Measurements from ENCODE around the gene BCDIN3D.

Gene BCDIN3D

DNA sequence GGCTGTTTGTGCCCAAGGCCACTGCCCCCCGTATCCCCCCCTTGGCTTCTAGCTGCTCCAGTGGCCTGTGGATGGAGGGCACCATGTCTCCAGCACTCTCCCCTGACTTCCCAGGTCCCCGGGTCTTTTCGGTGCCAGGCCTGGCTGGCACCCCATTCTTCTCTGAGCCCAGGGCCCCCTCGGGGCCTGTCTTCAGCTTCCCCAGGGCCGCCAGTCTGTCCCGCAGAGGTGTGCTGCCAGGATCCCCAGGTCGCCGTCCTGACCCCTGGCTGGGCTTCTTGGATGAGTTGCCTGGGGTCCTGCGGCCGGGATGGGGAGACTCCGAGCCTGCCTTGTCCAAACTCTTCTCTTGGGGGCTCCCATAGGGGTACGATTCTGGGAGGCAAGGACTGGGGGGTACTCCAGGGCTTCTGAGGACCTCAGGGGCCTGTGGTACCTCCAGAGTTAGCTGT is 47.2 kb downstream of the BCDIN3D start:
- no peak for DNase-seq

DNA sequence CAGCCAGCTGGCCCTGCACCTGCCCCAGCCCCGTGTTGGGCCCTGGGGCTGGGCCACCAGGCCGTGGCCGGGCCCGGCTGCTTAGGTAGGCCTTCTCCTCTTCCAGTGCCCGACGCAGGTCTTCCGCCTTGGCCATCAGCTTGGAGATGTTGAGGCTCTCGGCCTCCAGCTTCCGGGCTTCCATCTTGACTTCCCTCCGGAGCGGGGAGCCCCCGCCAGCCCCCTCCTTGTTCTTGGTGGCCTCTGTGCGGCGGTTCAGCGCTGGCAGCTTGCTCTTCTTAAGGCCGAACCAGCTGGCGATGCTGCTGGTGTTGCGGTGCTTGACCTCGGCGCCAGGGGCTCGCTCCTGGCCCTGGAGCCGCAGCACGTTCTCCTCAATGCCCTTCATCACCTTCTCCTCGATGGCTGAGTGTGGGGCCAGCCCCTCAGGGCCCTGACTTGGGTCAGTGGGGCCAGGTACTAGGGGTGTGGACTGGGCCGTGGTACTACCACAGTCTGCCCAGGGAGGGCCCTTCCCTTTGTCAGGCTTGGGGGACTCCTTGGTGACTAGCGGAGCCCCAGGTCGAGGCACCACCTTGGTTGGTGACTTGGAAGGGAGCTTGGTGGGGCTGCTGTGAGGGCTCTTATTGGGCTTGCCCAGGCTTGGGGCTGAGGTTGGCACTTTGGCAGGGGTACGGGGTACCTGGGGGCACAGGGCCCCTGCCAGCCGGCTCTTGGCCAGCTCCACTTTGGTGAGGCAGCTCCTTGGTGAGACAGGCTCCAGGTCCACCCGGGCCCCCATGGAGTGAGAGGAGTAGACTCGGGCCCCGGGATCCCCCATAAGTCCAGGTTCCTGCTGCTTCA is 47.9 kb downstream of the BCDIN3D start:
- no peak for DNase-seq

GRCh38 chr12:49794021-49794420 is 48.9 kb downstream of the BCDIN3D start:
- DNase-seq, result peak; percentile 52

DNA sequence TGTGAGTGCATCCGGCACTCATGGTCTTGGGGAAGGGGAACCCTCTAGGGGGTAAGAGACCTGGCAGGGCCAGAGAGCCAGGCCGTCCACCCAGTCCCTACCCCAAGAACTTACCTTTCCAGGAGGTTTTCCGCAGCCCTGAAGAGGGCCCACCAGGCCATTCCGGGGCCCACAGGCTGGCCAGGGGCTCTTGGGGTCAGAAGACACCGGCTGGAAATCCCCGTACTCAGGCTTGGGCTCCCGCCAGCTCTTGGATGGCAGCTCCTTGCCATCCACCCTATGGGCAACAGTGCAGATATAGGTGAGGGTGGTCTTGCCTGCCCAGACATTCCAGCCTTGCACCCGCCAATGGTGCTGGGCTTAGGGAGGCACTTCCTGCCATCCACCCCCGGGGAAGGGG is 49.3 kb downstream of the BCDIN3D start:
- peak; percentile 53 for DNase-seq

DNA sequence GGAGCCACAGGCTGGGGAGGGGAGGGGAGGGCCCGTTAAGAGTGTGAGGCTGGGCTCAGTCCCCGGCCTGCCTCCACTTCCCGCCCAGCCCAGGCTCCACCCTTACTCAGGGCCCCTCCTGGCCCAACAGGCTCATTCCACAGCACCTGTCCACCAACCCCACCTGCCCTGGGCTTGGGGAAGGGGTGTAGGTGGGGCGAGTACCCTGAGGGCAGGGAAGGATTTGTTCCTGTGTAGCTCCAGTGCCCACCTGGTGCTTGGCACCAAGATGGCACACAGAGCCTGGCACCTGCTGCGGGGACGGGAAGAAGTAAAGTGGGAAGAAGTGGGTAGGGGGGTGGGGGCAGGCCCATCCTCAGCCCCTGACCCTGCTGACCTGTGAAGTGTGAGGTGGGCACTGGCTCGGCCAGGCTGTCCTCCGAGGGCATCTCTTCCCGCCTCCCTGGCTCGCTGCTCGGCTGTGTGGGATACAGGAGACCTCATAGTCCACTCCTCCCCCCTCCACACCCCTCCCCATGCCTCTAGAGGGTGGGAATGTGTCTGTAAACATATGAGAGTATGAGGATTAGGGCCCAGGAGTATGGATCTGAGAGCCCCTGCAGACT is 49.8 kb downstream of the BCDIN3D start:
- no peak for DNase-seq

DNA sequence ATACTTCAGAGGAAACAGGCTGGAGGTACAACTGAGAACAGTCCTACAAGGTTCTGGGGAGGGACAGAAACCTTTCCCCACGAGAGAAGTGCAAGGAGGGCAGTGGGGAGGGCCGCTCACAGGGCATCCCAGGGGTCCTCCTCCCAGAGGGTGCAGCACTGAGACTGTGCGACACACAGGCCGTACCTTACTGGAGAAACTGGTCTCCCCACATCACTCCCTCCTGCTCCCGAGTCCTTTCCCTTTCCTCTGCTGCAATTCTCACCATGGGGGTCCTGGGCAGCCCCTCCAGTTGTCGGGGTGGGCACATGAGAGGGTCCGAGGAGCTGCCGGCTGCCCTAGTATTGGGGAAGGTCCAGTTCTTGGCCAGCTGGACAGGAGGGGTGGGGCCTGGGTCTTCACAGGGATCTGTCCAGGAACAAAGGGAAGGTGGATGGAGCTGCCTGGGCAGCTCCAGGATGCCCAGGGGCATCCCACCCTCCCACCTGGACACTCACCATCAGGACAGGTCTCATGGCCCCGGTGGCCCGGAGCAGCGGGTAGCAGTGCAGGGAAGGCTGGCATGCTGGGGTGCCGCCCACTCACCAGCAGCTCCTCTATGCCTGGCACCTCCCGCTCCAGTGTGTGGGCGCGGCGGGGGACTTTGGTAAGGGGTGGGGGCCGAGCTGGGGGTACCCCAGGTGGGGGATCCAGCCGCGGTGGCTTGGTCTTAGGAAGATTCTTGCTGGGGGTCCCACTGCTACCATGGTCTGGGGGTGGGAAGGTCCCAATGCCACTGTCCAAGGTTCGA is 50.5 kb downstream of the BCDIN3D start:
- DNase-seq, result peak; percentile 52

- DNase-seq, result peak; percentile 61
Observed at GRCh38 chr12:49791700-49792099, 51.2 kb downstream of the BCDIN3D start.

GRCh38 chr12:49790741-49791555 is 52.0 kb downstream of the BCDIN3D start:
- no peak for DNase-seq

DNA sequence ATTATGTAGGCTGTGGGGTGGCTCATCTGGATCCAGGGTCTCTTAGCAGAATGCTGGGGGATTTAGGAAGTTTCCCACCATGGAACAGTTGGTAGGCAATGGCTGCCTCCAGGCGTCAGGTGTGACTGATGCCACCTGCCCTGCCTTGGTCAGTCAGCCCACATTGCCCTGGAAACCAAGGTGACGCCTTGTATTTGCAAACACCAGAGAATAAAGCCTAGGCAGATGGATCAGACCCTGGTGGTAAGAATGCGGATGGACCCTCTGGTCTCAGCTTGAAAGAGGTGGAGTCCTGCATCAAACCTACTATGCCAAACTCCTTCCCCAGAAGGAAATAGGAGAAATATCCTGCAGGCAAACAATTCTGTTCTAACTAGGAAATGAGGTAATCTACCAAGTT is 52.9 kb downstream of the BCDIN3D start:
- DNase-seq, result no peak

GRCh38 chr12:49787672-49788071 is 55.2 kb downstream of the BCDIN3D start:
- no peak for DNase-seq

Measured in islet precursor cell (in vitro differentiated cells).